UCSD-AML1 (cell line): Measurements from ENCODE around the gene CAMSAP3.

ENCODE experiments used
- DNase-seq: peaks from one replicate; lab custom pipeline; 2025; ENCODE audit not compliant: unreplicated experiment; lab: John Stamatoyannopoulos, UW

CAMSAP3 gene, protein sequence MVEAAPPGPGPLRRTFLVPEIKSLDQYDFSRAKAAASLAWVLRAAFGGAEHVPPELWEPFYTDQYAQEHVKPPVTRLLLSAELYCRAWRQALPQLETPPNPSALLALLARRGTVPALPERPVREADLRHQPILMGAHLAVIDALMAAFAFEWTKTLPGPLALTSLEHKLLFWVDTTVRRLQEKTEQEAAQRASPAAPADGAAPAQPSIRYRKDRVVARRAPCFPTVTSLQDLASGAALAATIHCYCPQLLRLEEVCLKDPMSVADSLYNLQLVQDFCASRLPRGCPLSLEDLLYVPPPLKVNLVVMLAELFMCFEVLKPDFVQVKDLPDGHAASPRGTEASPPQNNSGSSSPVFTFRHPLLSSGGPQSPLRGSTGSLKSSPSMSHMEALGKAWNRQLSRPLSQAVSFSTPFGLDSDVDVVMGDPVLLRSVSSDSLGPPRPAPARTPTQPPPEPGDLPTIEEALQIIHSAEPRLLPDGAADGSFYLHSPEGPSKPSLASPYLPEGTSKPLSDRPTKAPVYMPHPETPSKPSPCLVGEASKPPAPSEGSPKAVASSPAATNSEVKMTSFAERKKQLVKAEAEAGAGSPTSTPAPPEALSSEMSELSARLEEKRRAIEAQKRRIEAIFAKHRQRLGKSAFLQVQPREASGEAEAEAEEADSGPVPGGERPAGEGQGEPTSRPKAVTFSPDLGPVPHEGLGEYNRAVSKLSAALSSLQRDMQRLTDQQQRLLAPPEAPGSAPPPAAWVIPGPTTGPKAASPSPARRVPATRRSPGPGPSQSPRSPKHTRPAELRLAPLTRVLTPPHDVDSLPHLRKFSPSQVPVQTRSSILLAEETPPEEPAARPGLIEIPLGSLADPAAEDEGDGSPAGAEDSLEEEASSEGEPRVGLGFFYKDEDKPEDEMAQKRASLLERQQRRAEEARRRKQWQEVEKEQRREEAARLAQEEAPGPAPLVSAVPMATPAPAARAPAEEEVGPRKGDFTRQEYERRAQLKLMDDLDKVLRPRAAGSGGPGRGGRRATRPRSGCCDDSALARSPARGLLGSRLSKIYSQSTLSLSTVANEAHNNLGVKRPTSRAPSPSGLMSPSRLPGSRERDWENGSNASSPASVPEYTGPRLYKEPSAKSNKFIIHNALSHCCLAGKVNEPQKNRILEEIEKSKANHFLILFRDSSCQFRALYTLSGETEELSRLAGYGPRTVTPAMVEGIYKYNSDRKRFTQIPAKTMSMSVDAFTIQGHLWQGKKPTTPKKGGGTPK

GRCh38 chr19:7595466-7596133 is at the start of gene CAMSAP3:
Gene CAMSAP3 (plus strand): TSS chr19:7595863. CDS start chr19:7596003, 140 bp downstream.
- DNase-seq: no peak

DNA sequence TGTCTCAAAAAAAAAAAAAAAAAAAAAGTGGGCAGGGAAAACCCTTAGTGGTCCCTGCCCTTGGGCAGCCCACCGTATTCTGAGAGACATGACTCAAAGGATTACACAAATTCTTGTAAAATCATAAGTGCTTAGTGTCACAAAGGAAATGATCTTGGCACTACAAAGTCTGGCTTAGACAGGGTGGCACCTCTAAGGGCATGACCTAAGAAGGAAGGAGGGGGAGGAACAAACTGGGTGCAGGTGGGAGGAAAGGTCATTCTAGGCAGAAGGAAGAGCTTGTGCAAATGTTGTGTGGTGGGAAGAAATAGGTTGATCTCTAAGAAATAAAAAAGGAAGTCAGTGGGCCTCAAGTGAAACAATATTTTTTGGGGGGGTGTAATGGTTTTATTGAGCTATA is 49.8 kb upstream of the CAMSAP3 start:
- no peak for DNase-seq

DNA sequence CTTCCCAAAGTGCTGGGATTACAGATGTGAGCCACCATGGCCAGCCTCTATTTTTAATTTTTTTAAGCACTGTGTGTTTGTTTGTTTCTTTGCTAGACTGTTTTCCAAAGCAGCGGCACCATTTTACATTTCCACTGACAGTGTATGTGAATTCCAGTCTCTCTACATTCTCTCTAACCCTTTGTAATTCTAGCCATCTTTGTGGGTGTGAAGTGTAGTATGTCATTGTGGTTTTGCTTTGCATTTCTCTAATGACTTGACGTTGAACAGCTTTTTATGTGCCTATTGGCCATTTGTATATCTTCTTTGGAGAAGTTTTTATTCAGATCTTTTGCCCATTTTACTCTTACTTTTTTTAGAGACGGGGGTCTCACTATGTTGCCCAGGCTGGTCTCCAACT is 48.5 kb upstream of the CAMSAP3 start:
- no peak for DNase-seq

DNA sequence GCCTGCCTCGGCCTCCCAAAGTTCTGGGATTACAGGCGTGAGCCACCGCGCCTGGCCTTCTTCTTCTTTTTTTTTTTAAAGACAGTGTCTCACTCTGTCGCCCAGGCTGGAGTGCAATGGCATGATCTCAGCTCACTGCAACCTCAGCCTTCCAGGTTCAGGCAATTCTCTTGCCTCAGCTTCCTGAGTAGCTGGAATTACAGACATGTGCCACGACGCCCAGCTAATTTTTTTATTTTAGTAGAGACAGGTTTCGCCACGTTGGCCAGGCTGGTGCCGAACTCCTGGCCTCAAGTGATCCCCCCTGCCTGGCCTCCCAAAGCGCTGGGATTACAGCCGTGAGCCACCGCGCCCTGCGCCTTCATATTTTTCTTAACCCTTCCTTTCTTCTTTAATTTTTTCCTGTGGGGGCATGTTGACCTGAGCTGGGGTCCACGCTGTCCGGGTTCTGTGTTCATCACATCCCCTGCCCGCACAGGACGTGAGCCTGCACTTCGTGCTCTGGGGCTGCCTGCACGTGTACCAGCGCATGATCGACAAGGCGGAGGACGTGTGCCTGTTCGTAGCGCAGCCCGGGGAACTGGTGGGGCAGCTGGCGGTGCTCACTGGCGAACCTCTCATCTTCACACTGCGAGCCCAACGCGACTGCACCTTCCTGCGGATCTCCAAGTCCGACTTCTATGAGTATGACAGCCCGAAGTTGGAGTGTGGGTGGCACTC is 46.1 kb upstream of the CAMSAP3 start:
- DNase-seq: no peak

- no peak for DNase-seq
Observed at GRCh38 chr19:7550169-7550770, 45.4 kb upstream of the CAMSAP3 start.

GRCh38 chr19:7550987-7551761 is 44.5 kb upstream of the CAMSAP3 start:
- no peak for DNase-seq

- no peak for DNase-seq
Observed at GRCh38 chr19:7552781-7553180, 42.9 kb upstream of the CAMSAP3 start.

GRCh38 chr19:7554565-7554964 is 41.1 kb upstream of the CAMSAP3 start:
- DNase-seq: no peak

DNA sequence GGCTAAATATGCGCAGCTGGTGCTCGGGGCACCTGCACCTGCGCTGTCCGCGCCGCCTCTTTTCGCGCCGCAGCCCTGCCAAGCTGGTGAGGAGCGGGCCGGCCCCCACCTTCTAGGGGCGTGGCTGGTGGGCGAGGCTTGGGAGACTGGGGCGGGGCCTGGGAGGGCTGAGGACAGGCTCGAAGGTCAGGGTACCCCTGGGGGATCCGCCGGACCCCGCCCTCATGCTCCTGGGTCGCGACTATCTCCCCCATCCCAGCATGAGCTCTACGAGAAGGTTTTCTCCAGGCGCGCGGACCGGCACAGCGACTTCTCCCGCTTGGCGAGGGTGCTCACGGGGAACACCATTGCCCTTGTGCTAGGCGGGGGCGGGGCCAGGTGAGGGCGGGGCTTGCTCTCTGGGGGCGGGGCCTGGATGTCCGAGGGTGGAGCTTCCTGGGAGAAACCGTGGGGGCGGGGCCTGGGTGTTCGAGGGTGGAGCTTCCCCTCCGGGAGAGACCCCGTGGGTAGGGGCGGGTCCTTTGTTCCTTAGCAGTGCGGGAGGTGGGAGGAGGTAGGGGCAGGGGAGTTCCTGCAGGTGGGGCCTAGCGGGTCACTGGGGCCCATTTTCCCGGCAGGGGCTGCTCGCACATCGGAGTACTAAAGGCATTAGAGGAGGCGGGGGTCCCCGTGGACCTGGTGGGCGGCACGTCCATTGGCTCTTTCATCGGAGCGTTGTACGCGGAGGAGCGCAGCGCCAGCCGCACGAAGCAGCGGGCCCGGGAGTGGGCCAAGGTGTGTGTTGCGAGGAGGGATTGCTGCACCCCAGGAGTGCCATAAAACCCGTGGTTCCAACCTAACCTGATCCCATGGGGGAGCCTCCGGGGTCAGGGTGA is 40.4 kb upstream of the CAMSAP3 start:
- no peak for DNase-seq

GRCh38 chr19:7556696-7557315 is 38.9 kb upstream of the CAMSAP3 start:
- DNase-seq: no peak

DNA sequence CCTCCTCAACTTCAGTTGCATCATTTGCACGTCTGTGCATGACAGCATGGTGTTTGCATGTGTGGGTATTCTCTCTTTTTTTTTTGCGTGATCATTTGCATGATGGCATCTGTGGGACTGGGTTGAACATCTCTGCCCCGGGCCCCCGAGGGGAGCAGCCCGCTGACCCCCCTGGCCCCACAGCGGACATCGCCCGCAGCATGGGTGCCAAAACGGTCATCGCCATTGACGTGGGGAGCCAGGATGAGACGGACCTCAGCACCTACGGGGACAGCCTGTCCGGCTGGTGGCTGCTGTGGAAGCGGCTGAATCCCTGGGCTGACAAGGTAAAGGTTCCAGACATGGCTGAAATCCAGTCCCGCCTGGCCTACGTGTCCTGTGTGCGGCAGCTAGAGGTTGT is 37.0 kb upstream of the CAMSAP3 start:
- no peak for DNase-seq

- DNase-seq: no peak
Observed at GRCh38 chr19:7559102-7559501, 36.6 kb upstream of the CAMSAP3 start.

- no peak for DNase-seq
Observed at GRCh38 chr19:7560255-7560654, 35.4 kb upstream of the CAMSAP3 start.

GRCh38 chr19:7561325-7561724 is 34.3 kb upstream of the CAMSAP3 start:
- no peak for DNase-seq

- no peak for DNase-seq
Observed at GRCh38 chr19:7562646-7563393, 32.8 kb upstream of the CAMSAP3 start.

DNA sequence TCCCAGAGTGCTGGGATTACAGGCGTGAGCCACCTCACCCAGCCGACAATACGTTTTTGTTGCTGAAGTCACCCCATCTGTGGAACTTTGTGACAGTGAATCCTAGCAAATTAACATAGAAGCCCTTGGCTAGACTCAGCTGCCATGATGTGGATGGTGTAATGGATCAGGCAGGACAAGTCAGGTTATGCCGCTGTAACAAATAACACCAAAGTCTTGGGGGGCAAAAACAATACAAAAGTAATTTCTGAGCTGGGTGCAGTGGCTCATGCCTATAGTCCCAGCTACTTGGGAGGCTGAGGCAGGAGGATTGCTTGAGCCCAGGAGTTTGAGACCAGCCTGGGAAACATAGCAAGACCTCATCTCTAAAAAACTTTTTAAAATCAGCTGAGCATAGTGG is 30.8 kb upstream of the CAMSAP3 start:
- no peak for DNase-seq

DNA sequence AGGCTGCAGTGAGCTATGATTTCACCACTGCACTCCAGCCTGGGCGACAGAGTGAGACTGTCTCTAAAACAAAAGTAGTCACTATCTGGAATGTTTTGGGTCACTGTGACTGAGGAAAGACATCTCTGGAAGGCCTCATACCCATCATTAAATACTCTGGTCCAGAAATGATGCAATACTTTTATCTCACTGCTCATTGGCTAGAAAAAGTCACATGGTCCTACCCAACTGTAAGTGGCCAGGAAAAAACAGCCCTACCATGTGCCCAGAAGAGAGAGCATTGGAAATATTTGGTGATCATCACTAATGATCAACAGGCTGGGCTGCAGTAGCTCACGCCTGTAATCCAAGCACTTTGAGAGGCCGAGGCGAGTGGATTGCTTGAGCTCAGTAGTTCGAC is 30.3 kb upstream of the CAMSAP3 start:
- no peak for DNase-seq
